Prostate gland (tissue), 2 donors: ENCODE data around the gene DLL1.

ENCODE experiments used
- CTCF ChIP-seq, 4 experiments: fragments of 200-600 bp in 2 of 4; fragments of 450-650 bp in 2 of 4; sonication (generic) in 2 of 4; IDR thresholded peaks; 1 replicate in 3 of 4; 2 replicates in 1 of 4; pipeline ENCODE4 v1.5.1; 2016 to 2019; ENCODE audit warnings: antibody characterized with exemption in 4 of 4, mild to moderate bottlenecking in 2 of 4, moderate library complexity in 2 of 4
- POLR2A ChIP-seq: fragments of 450-650 bp; IDR thresholded peaks from one replicate; pipeline ENCODE4 v1.6.1; 2016; ENCODE audit warnings: antibody characterized with exemption, mild to moderate bottlenecking

GRCh38 chr6:170273681-170274080 lies 17.2 kb downstream of the DLL1 start:
- TF ChIP-seq CTCF (IDR thresholded peaks at IDR 0.05), result no peak
- no peak for TF ChIP-seq POLR2A
